Activated CD8-positive, alpha-beta memory T cell treated with anti-CD3 and anti-CD28 coated beads, Interleukin-2, amount 50 U/mL, for 4 hours (primary cell): ENCODE measurements around the gene NCKAP5.

Experiments
- DNase-seq: peaks from one replicate; pipeline ENCODE4 v3.0.0-alpha.2; 2020

NCKAP5 gene

DNA sequence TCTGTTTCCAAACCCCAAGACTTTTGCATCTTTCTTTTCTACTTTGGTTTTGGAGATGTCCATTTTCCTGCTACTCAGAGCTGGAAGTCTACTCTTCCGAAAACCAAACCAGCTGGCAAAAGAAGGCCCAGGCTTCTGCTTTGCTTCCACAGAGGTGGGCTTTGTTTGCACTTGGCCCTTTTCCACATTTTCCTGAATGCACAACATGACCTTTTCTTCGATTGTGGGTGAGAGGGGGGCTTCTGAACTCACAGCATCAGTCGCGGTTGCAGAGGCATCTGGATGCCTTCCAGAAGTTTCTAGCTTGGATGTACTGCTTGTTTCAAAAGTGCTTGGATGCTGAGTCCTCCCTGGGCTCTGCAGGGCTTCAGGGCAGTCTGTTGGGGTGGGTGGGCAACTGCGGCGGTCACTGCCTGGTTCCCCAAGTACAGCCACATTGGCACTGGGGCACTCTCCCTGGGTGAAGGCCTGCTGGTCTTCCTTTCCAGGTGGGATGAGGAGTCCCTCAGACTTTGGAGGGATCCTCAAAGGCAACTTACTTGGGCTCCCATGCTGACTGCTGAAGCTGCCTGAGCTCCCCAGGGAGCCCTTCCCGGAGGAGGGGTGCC, 786.0 kb downstream of the NCKAP5 start:
- DNase-seq, result no peak

DNA sequence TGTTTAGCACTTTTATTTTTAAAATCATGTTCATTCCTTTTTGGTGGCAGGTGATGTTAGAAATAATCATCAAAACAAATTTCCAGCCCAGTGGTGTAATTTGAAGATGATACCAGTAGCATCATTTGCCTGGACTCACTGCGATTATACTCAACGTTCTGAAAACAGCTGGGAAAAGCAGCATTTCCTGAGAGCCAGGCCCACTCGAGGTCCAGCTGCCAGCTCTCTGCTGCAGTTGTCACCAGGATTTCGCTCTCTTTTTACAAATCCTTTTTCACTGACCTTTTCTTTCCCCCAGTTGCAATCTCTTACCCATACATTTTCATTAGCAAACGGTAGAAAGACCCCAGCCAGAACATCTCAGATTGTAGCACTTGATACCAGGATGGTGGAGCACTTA, 787.6 kb downstream of the NCKAP5 start:
- no peak for DNase-seq

DNA sequence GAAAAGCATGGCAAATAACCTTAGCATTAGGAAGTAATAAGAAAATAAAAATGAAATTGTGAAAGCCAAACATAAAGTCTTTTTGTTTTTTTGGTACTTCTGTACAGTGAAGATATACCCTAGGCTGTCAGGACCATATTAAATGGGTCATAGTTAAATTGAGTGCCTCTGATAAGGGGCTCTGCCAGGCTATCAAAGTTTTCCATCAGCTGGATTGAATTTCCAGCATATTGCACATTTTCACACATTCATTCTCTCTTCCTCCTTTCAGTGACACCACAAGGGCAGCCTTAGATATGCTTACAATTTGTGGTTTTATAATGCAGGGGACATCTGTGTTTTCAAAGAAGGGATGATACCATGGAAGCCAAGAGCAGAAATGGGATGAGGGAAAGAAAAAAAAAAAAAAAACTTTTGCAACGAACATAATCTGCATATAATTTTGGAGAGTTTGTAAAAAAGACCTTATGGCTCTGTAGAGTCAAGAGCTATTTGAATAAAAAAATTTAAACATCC, 789.0 kb downstream of the NCKAP5 start:
- no peak for DNase-seq

DNA sequence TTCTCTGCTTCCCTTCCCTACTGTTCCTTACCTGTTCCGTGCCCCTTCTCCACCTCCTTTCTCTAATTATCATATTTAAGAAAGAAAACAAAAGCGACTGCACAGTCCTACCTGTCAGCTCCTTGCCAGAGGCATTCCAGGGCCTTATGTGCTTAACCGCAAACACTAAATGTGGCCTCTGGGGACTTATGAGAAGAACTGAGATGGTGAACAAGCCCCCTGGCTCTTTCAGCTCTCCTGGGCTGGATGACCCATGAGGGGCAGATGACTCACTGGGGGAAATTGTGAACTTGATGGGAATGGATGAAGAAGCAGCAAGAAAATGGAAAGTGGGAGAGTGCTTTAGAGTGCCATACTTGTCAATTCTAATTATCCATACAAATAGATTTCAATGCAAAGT, 792.0 kb downstream of the NCKAP5 start:
- DNase-seq, result no peak

DNA sequence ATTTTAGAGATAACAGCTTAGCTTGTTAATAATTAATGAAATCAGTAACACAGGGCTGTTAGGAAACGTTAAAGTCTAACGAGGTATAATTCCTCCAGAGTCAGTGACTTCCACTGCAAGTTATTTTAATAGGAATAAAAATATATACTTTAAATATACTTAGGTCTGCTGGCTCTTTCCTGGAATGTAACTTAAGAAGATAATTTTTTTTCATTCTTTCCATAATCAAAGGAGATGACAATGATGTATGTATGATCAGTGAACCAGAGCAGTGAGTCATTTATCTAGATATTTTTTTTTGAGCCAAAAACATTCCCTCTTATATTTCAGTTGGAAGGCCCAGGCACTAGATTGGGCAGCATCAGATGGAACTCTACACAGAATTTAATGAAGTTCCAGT, 794.1 kb downstream of the NCKAP5 start:
- DNase-seq, result no peak

DNA sequence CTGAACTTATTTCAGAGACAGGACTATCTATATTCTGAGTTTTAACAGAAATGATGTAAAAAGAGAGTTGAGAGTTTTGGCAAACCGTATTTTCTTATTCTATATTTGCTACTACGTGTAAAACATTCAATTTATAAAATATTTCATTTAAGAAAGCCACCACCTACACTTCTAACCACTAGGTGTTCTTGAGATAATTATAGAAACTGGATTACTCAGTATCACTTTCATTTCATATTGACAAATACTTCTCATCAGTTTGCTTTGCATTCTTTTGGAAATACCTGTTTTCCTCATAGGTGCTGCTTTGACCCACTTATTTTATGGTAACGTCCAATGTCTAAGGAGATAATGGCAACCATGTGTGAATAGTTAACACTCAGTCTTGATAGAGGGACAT, 794.9 kb downstream of the NCKAP5 start:
- no peak for DNase-seq

DNA sequence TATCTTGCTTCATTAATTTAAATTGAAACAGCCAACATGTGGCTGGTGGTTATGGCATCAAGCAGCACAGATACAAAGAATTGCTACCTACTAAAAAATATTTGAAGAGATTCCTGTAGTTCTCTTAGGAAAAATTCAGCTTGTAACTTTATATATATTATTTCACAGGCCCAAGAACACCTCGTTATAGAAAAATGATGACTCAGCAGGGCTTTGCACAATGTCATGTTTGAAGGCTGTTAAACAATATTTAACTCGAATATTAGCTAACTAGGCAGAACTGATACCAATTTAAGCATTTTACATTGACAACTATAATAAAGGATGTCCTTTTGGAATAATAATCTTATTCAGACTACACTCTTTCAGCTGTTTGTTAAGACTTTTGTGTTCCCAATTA, 795.9 kb downstream of the NCKAP5 start:
- no peak for DNase-seq

- no peak for DNase-seq
Observed at GRCh38 chr2:132766573-132766972, 801.7 kb downstream of the NCKAP5 start.

DNA sequence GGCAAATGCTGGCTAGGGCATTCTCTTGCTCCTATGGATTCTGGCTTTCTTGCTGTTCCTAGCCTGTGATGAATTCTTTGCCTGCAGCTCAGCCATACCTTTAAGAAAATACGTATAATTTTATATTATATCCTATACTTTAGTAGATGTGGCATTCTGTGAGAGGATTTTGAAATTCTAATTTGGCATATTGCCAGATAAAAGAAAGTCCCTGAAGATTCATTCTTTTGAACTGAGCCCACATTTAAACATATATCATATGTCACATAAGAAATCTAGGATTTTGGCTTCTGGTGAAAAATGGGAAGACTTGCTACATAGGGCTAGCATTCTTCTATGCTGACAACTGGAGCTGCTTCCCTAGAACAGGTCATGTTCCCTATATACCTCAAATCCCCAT, 806.8 kb downstream of the NCKAP5 start:
- DNase-seq, result no peak

GRCh38 chr2:132760971-132761370, 807.3 kb downstream of the NCKAP5 start:
- no peak for DNase-seq

DNA sequence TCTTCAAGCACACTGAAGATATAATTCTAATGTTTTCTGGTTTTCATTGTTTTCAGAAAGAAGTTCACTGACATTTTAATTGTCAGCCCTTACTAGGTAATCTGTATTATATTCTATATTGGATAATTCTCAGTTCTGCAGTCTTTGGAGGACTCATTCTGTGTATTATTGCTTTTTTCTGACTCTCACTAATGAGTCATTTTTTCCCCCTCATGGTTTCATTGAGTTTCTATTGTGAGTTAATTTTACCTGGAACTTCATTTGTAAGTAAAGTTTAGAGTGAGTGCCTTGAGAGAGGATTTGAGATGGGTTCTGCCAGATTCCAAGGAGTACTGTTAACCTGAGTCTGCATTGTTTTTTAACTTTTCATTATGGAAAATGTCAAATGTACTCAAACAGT, 807.9 kb downstream of the NCKAP5 start:
- no peak for DNase-seq

DNA sequence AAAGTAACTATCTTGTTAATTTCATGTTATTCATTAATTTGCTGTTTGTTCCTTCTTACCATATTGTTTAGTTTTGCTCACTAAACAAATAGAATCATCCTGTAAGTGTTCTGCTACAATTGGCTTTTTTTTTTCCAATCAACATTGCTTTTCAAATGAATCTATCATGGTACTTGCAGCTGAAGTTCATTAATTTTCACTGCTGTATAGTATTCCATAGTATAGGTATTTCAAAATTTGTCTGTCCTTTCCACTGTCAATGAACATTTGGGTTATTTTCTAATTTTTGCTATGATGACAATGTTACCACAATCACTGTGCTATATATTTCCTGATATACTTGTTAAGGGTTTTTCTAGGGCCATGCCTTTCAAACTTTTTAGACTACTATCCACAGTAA, 809.3 kb downstream of the NCKAP5 start:
- DNase-seq, result no peak

DNA sequence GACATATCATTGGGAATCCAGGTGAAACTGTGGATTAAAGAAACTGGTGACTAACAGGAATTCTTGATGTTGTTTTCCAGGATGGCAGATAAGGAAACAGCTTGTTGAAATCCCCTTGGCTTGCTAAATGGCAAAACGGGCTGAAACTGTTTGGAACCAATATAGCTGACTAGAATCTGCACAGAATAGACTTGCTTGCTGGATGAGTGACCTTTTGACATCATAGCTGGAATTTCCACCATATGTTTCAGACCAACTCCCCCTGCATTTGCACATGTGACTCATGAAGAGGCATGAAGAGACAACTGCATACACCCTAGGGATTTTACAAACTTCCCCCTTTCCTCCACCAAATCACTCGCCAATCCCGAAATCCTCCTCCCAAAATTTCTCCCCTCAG, 810.6 kb downstream of the NCKAP5 start:
- DNase-seq, result no peak

DNA sequence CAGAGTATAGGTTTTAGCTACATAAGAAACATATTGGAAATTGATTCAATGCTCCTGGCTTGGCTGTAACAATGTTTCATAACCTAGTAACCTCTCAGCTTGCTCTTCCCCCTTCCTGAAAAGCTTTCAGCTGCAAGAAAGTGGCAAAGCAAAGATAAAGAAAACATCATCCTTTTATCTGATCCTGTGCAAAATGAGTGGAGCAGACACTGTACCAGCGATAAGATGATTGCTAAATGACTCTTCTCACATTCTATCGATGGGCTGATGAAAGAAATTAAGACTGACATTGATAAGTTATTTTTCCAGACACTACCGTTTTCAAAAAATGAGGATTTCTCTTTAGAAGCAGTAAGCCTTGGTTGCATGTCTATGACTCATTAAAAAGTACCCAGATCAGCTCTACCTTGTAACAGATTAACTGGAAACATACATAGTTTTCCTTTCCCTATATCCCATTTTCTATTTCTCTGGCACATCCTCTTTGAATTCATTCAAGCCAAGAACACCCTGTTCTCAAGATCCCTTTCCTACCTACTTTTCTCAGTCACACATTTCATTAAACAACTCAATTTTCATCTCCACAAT, 811.2 kb downstream of the NCKAP5 start:
- no peak for DNase-seq

DNA sequence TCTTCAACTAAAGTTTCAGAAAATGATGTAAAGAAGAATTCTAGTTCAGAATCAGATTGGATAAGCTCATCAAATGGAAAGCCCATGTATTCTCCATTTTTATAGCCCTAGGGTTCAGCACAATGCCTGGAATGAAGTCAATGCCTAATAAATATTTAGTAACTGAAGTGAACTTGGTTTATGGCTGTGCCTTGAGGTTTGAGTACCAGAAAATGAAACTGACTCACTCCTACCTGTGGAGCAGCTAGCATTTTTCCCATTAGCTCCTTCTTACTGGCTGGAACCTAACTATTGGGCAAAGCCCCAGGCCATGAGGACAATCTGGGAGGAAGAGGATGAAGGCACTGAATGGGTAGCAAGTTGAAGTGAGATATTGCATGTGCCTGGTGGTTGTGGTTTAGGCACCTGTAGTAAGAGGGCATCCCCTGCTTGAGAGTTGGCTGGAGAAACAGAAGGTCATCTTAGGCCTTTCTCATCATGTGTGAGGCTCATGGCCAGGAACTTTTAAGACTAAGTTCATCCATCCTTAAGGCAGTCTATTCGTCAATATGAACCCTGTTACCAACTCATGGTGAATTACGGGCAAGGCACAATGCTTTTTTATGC, 813.3 kb downstream of the NCKAP5 start:
- no peak for DNase-seq

DNA sequence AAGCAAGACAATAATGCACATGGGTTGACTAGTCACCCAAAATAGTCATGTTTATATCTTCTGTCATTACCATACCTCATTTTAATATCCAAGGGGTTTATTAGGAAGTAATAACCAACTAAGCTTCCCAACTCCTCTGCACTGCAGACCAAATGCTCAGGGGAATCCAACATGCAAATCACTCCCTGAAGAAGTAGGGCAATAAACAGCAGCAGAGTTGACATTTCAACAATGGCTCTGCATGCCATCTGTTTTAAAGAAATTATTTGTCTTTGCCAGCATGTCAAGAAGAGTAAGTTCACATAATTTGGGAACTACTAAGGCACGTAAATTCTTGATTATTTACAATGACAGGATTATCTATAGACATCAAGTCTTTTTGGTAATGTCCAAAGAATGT, 813.9 kb downstream of the NCKAP5 start:
- no peak for DNase-seq

GRCh38 chr2:132752421-132753206, 815.6 kb downstream of the NCKAP5 start:
- DNase-seq, result no peak

- DNase-seq, result no peak
Observed at GRCh38 chr2:132751836-132752235, 816.4 kb downstream of the NCKAP5 start.

- DNase-seq, result no peak
Observed at GRCh38 chr2:132750606-132751005, 817.7 kb downstream of the NCKAP5 start.

GRCh38 chr2:132747046-132747445, 821.2 kb downstream of the NCKAP5 start:
- no peak for DNase-seq

DNA sequence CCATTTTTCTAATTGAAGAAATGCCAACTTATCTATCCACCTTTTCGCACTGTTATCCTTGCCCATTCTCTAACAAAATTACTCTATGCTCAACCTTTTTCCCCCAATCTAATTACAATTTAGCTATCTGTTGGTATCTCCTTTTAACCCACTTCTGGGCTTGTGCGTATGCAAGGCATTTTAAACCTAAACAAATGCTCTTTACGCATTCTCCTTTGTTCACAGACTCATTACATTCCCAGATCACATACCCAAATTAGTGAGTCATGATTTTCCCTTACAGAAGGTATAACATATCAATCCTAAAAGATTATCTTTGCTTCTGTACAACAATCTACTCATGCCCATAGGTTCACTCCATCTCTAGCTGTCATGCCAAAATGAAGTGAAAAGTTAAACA, 826.5 kb downstream of the NCKAP5 start:
- DNase-seq, result no peak

- DNase-seq, result no peak
Observed at GRCh38 chr2:132740081-132740720, 828.1 kb downstream of the NCKAP5 start.

DNA sequence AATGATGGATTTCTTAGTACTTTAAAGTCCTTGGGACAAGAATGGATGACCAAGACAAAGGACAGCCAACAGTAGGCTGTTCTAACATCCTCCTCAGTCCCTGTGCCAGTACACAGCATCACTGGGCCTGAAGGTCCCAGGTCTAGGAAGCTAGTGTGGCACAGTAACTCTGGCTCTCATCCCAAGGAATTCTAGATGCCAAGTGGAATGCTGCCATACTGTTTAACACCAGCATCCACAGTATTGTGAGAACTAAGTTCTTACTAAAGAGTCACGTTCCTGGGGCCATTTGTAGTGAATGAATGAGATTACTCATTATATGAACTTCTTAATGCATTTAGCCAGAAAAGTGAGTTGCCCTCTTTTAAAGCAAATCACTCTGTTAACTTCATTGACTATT, 830.0 kb downstream of the NCKAP5 start:
- DNase-seq, result no peak
